Esophagus muscularis mucosa (tissue), 4 donors: ENCODE results near the gene MSMB.

Experiments used
- CTCF ChIP-seq, 3 experiments: fragments of 200-600 bp in 2 of 3; fragments of 450-650 bp in 1 of 3; sonication (generic) in 2 of 3; IDR thresholded peaks; one replicate each; pipeline ENCODE4 v1.5.1; 2017 to 2019; ENCODE audit warnings: antibody characterized with exemption in 3 of 3, mild to moderate bottlenecking in 2 of 3, moderate library complexity in 1 of 3
- EP300 ChIP-seq: sonication (generic); formaldehyde crosslinking; IDR thresholded peaks from one replicate; pipeline ENCODE4 v1.6.1; 2017; ENCODE audit warnings: antibody characterized with exemption
- POLR2A ChIP-seq: fragments of 450-650 bp; IDR thresholded peaks from one replicate; pipeline ENCODE4 v1.6.1; 2017; ENCODE audit warnings: antibody characterized with exemption, moderate library complexity, mild to moderate bottlenecking, low read depth
- POLR2AphosphoS5 ChIP-seq, 2 donors: sonication (generic); formaldehyde crosslinking; IDR thresholded peaks; one replicate each; pipeline ENCODE4 v1.6.1; 2017; ENCODE audit warnings: antibody characterized with exemption in 2 of 2

GRCh38 chr10:46005383-46005782 is 40.7 kb downstream of the MSMB start:
- TF ChIP-seq POLR2AphosphoS5 (IDR thresholded peaks at IDR 0.05) (no peak), CTCF (IDR thresholded peaks at IDR 0.05) (no peak), POLR2A (no peak), EP300 (no peak)
